GM15510 (cell line): Measurements from ENCODE around the gene MRGPRX1.

Experiments
- POLR2A ChIP-seq: IDR thresholded peaks from 3 replicates; pipeline ENCODE4 v1.6.1; 2011; ENCODE audit warnings: borderline replicate concordance; ENCODE audit not compliant: insufficient read length; ENCODE audit errors: extremely low read depth

The MRGPRX1 gene

GRCh38 chr11:18890615-18891014, 48.6 kb downstream of the MRGPRX1 start:
- TF ChIP-seq POLR2A: no peak
